ENCODE data around the gene RNF44. TPM values are rescaled to one million over a fixed set of nuclear protein-coding genes. Genes with fewer than 3 reads are reported as not detected.

The RNF44 gene
- total and polyA plus RNA-seq, 2 of the 4 experiments (the other 2 are of a cell fraction): 0.54 to 12.4 TPM

DNA sequence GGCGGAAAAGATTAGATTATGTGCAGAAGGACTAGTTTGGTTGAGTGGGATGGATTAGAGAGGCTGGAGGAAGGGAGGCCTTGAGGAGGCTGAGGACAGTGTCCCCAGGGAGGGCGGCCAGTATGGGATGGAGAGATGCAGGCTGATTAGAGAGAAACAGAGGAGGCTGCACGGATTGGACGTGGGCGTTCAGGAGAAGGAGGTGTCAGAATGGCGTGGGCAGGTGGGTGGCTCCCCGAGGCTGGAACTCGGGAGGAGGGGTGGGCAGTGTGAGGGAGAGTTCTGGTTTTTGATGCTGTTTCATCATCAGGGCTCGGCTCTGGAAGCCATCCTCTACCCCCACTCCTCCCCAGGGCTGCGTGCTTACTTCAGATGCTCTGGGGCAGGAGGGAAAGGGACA, 25.0 kb upstream of the RNF44 start:
- WGBS, 2 experiments (ENCODE audit: extremely low coverage in 2 of 2, insufficient read length in 1 of 2): 100% methylated on average over 1 of the region's 10 CpGs
- H2AK5ac ChIP-seq (ENCODE audit: low read depth, low read length): no peak overlapping the region
- intact Hi-C loops (cut with micrococcal nuclease): no loop called here
- H2BK120ac ChIP-seq (ENCODE audit: low read depth, low read length): no peak overlapping the region
- H3K4me2 ChIP-seq (ENCODE audit: low read depth, low read length): no peak overlapping the region
- H3K14ac ChIP-seq (replicated peaks; ENCODE audit: low read depth, low read length): no peak overlapping the region
- H3K9me1 ChIP-seq (ENCODE audit: insufficient read depth, low read length): no peaks in the 10 kb centered on the region
- no peak overlapping the region for H4K91ac ChIP-seq (ENCODE audit: insufficient read depth, low read depth, low read length)
- H3K4ac ChIP-seq (ENCODE audit: low read depth, low read length): no peak overlapping the region
- ATAC-seq (ENCODE audit: low read depth): no peak
- no peak overlapping the region for H3K18ac ChIP-seq (ENCODE audit: low read depth, low read length)
- BruUV-seq (replicated peaks): no TSS peak
- no peak overlapping the region for H2BK15ac ChIP-seq (ENCODE audit: low read depth, low read length)
- CTCF ChIA-PET: no interaction called here
- POLR2A ChIA-PET (ENCODE audit: unreplicated experiment): no interaction called here
- H3K9me3 ChIP-seq (ENCODE audit: control insufficient read depth, insufficient read depth, low read length): peaks cover 7% of the 10 kb centered on the region
- no peak overlapping the region for H3K56ac ChIP-seq (ENCODE audit: extremely low read depth, insufficient read depth, low read length)
- no peak for DNase-seq
- H3K9ac ChIP-seq (ENCODE audit: low read depth, low read length): no peak overlapping the region
- no peak overlapping the region for H3K4me3 ChIP-seq (ENCODE audit: insufficient read depth, low read depth, low read length)
- no peak overlapping the region for H2AFZ ChIP-seq (replicated peaks; ENCODE audit: low read length, poor library complexity)
- no peak overlapping the region for H3K27ac ChIP-seq (ENCODE audit: insufficient read depth, low read length)
- H3K4me1 ChIP-seq (ENCODE audit: control insufficient read depth, insufficient read depth, low read length): no peaks in the 10 kb centered on the region
- H4K5ac ChIP-seq (ENCODE audit: low read depth, low read length): no peak overlapping the region
- dilution Hi-C loops (cut with HindIII; ENCODE audit: low sequenced_read_pairs, unreplicated experiment): no loop called here
- no peak overlapping the region for H4K8ac ChIP-seq (ENCODE audit: low read depth in 2 of 2, low read length in 2 of 2)
- no peak overlapping the region for H2AK9ac ChIP-seq (replicated peaks; ENCODE audit: low read depth, low read length, poor library complexity)
- H3K79me1 ChIP-seq (ENCODE audit: low read depth in 1 of 2, low read length in 2 of 2): no peaks in the 10 kb centered on the region
- no peaks in the 10 kb centered on the region for H3K36me3 ChIP-seq (ENCODE audit: control insufficient read depth, insufficient read depth, low read length)
- no peak overlapping the region for H3K23ac ChIP-seq (ENCODE audit: low read depth, low read length)
- TF ChIP-seq POLR2A (IDR thresholded peaks at IDR 0.05; ENCODE audit: low read depth, low read length) (no peak), RFX5 (IDR thresholded peaks at IDR 0.05; ENCODE audit: low read depth, low read length) (no peak), CEBPB (IDR thresholded peaks at IDR 0.05; ENCODE audit: low read depth, low read length) (no peak), MAZ (IDR thresholded peaks at IDR 0.05; ENCODE audit: borderline replicate concordance, low read depth, low read length) (no peak), NFE2L2 (IDR thresholded peaks at IDR 0.05; ENCODE audit: low read depth, low read length) (no peak), RAD21 (IDR thresholded peaks at IDR 0.05; ENCODE audit: low read length) (no peak), MXI1 (IDR thresholded peaks at IDR 0.05; ENCODE audit: borderline replicate concordance, low read depth, low read length) (no peak), CHD1 (IDR thresholded peaks at IDR 0.05; ENCODE audit: low read depth, low read length) (no peak), BHLHE40 (IDR thresholded peaks at IDR 0.05; ENCODE audit: low read depth, low read length) (no peak), SMC3 (IDR thresholded peaks at IDR 0.05; ENCODE audit: low read depth, low read length) (no peak), FOS (IDR thresholded peaks at IDR 0.05; ENCODE audit: low read depth, low read length) (no peak), MAFK (IDR thresholded peaks at IDR 0.05; ENCODE audit: low read depth, low read length) (no peak), RCOR1 (IDR thresholded peaks at IDR 0.05; ENCODE audit: insufficient replicate concordance, low read length) (no peak)
- TF ChIP-seq, protein P1, sequence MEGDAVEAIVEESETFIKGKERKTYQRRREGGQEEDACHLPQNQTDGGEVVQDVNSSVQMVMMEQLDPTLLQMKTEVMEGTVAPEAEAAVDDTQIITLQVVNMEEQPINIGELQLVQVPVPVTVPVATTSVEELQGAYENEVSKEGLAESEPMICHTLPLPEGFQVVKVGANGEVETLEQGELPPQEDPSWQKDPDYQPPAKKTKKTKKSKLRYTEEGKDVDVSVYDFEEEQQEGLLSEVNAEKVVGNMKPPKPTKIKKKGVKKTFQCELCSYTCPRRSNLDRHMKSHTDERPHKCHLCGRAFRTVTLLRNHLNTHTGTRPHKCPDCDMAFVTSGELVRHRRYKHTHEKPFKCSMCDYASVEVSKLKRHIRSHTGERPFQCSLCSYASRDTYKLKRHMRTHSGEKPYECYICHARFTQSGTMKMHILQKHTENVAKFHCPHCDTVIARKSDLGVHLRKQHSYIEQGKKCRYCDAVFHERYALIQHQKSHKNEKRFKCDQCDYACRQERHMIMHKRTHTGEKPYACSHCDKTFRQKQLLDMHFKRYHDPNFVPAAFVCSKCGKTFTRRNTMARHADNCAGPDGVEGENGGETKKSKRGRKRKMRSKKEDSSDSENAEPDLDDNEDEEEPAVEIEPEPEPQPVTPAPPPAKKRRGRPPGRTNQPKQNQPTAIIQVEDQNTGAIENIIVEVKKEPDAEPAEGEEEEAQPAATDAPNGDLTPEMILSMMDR (conservative IDR thresholded peaks at IDR 0.05; ENCODE audit: low read depth, low read length): no peak
- TF ChIP-seq, protein P2, sequence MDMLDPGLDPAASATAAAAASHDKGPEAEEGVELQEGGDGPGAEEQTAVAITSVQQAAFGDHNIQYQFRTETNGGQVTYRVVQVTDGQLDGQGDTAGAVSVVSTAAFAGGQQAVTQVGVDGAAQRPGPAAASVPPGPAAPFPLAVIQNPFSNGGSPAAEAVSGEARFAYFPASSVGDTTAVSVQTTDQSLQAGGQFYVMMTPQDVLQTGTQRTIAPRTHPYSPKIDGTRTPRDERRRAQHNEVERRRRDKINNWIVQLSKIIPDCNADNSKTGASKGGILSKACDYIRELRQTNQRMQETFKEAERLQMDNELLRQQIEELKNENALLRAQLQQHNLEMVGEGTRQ (IDR thresholded peaks at IDR 0.05; ENCODE audit: low read depth, low read length): no peak
- TF ChIP-seq, protein P3, sequence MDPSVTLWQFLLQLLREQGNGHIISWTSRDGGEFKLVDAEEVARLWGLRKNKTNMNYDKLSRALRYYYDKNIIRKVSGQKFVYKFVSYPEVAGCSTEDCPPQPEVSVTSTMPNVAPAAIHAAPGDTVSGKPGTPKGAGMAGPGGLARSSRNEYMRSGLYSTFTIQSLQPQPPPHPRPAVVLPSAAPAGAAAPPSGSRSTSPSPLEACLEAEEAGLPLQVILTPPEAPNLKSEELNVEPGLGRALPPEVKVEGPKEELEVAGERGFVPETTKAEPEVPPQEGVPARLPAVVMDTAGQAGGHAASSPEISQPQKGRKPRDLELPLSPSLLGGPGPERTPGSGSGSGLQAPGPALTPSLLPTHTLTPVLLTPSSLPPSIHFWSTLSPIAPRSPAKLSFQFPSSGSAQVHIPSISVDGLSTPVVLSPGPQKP (IDR thresholded peaks at IDR 0.05; ENCODE audit: borderline replicate concordance, low read depth, low read length): no peak
- H2BK5ac ChIP-seq (ENCODE audit: low read depth, low read length, poor library complexity, severe bottlenecking): no peak overlapping the region
- H2BK20ac ChIP-seq (ENCODE audit: low read depth, low read length): no peak overlapping the region
- no peaks in the 10 kb centered on the region for H4K20me1 ChIP-seq (ENCODE audit: insufficient read depth, low read length)
- in situ Hi-C loops (cut with MboI; ENCODE audit: low sequenced_read_pairs): loop anchor here (25.0 kb wide), 1 partner anchor 825 kb away; no protein-coding TSS in a partner anchor
- H3K27me3 ChIP-seq (ENCODE audit: control insufficient read depth, insufficient read depth, low read length): peaks cover 28% of the 10 kb centered on the region

Measured in IMR-90 (cell line).